AG20443 (cell line): Measurements from ENCODE around the gene NCAM2.

Experiments
- DNase-seq: peaks from one replicate; pipeline ENCODE4 v3.0.0; 2012; ENCODE audit warnings: low spot score, mixed read lengths

NCAM2 gene

DNA sequence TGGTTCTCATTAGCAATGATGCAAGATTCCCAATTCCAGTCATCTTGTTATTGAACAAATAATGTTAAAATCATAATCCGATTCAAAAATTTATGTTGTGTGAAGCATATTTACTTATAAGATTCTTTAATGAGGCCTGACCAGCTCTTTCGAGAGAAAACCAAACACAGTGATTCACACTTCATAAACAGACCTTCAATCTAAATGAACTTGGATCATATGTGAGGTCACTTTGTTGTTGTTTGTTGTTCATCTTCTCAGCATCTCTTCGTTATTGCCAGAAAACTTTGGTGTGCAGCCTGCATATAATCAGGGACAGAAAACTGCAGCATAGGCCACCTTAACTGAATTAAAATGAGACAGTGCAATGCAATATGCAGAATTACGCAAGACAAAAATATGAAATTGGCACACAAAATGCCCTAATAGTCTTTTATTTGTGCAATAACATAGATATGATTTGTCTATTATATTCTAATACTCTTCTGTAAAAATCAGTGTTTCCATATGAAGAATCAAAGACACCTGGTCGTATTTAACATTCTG lies 30.1 kb downstream of the NCAM2 start:
- DNase-seq = no peak

DNA sequence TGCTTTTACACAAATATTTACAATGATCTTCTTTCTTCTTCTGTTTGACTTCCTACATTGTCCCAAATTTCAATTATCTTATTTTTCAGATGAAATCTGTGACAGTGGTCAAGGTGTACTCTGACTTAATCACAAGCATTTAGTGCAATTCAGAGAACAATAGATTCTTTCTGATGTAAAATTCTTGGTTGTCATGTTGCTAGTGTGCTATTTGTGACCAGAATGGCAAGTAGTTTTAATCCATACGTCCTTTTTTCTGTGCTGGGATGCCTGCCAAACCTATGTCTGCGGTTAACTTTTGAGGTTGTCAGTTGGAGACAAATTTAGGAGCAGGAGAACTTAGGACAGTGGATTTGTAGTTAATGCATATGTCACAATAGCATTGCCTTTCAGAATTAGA lies 31.0 kb downstream of the NCAM2 start:
- no peak for DNase-seq

DNA sequence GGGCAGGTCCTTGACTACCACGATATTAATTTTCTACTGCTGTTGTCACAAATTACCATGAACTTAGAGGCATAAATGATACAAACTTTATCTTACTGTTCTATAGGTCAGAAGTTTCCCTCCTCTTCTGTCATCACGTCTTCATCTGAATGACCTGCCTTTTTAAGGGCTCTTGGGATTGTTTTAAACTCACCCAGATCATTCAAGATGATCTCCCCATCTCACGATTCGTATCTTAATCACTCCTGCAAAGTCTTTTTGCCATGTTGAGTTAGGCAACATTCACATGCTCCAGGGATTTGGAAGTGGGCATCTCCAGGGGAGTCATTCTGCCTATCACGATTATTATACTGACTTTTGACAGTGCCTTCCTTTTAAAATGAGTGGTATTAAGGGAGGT lies 32.1 kb downstream of the NCAM2 start:
- no peak for DNase-seq

DNA sequence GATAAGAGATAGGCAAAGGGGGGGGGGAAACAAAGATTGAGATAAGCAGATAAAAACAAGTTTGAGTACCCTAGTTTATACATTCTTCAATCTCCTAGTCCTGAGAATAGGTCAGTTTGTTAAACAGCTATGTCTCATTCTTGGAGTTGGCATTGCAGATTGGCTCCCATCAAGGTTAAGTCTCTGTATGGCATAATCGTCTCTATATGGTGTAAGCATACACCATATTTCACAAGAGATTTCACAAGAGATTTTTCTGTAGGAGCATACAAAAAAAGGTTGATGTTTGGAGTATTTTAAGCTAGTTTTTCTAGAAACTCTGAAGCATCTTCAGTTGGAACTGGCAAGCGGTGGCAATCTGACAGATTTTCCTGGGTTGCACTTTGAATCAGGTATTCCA lies 35.8 kb downstream of the NCAM2 start:
- DNase-seq = no peak

DNA sequence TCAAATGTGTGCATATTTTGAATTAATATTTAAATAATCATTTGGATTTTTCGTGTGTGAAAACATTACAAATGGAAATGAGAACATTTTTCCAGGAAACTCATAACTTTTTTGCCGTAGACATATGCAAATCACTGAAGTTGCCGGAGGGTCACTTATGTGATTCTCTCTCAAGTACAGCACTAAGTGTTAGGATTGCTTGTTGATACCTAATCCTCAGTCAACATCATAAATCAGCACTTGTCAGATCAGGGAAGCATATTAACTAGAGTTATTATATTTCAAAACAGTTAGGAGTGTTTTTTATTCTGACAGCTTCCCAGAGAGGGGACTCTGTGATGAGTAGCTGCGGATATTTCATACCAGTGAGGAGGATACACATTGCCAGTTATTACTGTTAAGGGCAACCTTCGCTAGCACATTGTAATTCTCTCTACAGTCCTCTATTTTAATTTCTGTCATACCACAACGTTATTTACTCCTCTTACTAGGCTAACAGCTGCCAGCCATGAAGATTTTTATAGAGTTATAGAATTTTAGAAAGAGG lies 41.5 kb downstream of the NCAM2 start:
- DNase-seq = no peak

DNA sequence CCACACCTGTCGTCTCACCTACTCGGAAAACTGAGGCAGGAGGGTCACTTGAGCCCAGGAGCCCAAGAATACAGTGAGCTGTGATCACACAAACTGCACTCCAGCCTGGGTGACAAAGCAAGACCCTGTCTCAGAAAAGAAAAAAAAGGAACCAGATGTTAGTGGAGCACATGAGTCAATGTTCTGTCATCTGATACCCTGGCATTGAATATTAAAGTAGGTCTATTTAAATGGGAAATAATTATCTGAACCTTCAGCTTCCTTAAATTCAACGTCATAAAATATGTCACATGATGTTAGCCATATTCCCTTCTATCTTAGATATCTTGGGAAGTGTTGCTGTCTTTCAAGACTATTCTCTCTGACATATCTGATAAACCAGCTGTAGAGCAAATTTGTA lies 47.3 kb downstream of the NCAM2 start:
- DNase-seq = no peak

DNA sequence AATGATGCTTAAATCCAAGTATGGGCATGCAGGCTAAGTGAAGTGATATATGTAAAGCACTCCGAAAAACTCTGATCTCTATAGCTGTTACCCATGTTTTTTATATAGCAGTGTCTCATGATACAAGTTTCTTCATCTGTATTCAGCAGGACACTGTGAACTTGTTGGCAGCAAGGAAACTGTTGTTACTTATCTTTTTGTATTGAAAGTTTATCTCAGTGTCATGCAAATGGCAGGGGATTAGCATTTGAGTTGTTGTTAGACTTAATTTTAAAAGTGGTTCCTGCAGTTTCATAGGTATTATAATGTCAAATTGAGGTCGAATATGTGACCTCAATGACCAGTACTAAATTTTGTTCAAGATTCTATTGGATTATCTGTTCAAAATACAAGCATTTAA lies 47.9 kb downstream of the NCAM2 start:
- no peak for DNase-seq

DNA sequence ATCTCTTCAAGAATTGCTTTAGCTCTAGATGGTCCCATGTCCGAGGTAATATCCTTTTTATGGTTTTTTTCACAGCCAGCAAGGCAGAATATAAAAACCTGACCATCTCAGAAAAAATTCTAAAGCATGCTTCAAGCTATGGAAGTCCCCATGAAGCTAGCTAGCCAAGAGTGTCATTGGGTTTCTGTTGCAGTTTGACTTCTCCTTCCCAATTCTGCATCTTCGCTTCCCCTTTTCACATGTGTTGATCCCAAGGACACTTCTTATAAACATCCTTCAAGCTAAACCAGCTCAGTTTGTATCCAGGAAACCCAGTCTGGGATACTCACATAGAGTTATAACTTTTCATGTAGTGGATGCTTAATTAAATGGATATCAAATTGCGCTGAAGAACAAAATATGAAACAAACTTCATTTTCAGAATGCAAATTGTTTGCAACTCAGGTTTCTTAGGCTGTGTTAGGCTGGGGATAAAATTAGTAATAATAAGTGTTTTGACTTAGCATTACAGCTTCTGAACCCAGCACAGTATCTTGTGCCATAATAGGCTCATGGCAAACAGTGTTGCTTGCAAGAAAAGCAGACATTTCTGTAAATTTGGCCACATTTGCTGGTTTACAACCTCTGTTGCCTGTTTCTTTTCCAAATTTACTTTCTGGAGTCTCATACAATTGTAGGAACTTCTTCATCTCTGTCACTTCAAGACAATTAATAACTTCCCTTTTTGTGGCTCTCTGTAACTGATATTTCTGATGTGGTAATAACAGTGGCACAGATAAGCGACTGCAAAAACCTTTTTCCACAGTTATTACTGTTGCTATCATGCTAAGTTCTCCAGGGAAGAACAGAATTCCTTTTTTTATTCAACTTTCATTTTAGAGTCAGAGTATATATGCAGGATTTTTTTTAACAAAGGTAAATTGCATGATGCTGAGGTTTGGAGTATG lies 53.2 kb downstream of the NCAM2 start:
- no peak for DNase-seq

DNA sequence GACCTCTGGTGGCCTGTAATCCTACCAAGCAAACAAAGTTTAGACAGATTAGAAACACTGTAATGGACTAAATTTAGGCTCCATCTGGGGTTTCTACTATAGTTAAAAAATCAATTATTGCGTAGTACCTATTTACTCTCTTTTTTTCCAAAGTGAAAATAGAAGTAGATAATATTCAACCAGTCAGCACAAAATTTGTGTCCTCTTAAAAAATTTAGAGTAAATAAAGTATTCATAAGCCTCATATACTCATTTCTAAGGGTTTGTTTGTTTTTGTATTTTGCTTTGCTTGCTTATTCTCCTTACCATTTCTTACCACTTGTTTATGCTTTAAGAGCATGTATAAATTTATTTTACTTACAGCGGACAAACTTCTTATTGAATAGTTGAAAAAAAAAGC lies 54.5 kb downstream of the NCAM2 start:
- no peak for DNase-seq

DNA sequence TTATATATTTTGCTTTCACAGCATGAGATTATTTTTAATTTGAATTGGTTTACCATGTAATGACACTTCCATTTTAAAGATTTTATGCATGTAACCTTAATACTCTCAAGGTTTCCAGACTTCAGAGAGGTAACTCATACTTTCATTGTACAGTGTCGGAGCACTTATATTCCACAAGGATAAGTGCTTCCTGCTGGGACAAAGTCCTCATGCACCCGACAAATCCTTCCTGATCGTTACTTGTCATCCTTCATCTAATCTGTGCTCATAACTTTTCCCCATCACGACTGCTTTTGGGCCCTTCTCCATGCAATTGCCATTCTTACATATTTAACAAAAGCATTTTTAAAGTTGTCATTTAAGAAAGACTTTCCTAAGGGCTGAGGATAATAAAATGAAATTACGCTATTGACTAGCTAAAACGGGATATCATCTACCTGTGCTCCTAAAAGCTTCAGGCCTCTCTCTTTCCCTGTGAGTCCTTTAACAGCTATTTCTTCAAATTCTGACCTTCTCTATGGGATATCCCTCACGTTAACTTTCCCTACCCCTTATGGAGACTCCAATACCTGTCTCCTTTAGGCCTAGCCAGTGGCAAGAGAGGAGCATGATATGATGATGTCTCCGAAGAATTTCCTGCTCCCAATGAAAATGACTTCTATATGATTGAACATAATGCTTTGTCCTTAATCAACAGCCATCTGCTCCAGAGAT lies 59.3 kb downstream of the NCAM2 start:
- DNase-seq = no peak

DNA sequence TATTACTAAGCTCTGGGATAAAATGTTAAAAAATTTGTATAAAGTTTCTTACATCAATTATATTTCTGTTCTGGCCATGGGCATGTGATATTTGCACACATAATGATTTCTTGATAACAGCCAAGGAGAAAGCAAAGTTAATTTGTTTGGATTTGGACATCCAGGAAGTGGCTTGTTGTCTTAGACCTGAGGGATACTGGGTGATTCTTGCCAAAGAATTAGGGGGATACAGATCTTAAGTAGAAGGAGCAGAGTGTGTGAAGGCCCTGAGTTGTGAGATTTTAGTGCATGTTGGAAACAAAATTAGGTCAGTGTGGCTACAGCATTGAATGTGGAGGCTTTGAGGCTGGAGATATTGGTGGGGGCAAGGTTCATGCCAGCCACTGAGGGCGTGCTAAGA lies 65.6 kb downstream of the NCAM2 start:
- no peak for DNase-seq

DNA sequence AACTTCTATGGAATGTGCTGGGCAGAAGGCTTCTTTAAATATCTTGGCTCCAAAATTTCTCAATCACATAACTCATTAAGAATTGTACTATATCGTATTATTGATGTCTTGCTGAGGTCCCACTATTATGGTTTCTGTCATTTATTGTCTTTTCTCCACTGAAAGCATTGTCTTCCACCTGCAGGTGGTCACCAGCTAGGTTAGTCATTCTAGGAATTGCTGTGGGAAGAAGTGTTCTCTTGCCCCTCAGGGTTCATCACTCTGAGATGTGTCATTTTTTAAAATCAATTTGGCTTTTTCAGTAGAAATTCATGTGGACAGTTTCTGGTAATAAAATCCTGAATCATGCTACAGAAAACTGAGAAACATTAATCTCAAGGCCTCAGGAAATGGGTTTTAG lies 66.1 kb downstream of the NCAM2 start:
- no peak for DNase-seq

DNA sequence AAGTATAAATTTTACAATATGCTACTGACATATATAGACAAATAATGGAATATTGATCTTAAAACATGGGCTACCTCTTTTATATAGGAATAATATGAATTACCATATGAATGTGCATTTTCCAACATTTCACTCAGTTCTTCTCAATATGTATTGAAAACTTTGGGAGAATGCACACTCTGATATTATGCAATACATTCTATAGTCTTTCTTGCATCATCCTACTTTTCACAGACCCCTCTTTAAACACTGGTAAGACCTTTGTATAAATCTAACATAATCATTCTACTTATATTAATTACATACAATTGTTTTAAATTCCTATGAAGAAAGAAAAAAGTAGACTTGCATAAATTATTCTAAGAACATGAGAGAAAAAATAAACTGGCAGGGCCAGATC lies 69.2 kb downstream of the NCAM2 start:
- no peak for DNase-seq

DNA sequence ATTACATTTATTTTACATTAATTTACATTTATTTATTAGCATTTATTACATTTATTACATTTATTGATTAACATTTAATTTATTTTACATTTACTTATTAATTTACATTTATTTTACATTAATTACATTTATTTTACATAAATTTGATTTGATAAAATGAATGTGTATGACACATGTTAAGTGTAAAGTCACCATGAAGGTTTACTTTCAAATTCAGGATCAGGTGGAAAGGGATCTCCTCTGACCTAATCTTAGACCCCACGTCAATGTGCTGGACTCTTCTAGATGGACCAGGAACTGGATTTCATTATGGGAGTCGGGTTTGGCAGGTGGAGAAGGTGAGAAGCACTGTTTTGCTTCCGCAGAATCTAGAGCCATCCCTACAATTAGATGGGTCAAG lies 76.1 kb downstream of the NCAM2 start:
- no peak for DNase-seq

DNA sequence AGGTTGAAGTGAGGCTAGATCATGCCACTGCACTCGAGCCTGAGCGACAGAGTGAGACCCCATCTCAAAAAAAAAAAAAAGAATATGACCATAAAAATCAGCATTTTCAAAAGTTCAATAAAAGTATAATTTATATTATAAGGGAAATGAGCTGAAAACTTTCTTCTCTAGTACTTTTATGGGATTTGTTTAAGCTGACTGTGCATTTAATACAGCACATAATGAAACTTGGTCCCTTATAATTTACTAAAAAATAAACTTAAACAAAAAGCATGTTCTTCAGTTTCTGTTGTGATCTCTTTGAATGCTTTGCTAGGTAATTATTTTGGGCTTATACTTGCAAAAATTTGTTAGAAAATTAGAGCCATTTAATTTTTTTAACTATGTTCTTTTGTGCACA lies 77.8 kb downstream of the NCAM2 start:
- DNase-seq = no peak

DNA sequence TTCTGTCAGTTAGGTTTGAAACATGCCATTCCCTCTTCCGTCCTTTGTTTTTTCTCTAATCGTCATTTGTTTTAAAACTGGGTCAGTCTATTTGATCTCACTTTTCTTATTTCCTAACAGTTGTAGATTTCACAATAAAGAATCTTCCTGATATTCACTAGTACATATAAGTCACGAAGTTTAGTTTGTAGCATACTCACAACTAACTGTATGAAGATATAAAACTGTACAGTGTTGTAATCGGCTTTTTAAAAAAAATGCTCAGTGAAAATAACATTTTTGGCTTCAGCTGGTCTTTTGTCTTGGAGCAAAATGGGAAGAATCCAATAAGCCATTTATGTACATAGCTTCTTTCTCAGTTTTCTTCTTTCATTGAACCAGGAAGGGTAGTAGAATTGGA lies 78.3 kb downstream of the NCAM2 start:
- no peak for DNase-seq

DNA sequence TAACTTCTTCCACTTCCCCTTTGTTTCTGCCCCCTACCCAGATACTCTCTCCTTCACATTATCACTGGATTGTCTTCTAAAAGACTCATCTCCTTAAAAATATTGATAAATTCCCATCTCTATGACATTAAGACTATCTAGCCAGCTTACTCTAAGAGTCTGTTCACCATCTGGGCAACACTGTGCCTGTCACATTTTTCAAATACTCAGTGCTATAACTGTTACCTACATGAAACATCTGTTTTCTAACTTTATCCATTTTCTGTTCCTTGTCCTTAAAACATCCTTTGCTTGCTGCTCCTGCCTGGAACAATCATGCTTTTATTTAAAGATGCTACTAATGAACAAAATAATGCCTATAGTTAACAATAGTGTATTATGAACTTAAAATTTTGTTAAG lies 81.4 kb downstream of the NCAM2 start:
- DNase-seq = no peak

DNA sequence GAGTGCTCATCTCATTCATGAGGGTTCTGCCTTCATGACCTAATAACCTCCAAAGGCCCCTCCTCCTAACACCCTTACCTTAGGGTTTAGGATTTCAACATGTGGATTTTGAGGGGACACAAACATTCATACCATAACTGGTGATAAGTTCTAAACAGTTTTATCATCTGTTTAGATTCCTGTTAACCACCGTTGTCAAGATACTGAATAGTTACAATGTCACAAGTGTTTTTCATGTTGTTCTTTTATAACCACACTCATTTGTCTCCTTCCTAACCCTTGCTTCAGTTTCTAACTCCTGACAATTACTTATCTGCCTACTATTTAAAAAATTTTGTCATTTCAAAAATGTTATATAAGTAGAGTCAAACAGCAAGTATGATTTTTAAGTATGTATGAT lies 86.0 kb downstream of the NCAM2 start:
- DNase-seq = no peak

DNA sequence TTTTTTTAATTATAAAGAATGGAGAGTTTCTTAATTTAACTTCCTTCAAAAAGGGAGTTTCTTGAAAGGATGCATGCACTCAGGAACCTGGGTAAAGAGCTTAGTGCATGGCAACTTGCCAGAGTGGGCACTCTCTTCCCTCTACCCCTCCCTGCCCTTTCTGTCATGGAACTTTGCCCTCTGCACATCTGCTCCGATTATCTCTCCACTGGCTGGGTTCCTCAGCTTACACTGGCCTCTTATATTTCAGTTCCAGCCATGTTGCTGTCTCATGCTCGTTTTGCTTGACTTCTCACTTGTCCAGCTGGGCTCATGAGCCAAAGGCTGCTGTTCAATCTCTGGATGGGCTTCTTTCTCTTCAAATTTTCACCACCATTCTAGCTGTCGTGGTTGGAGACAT lies 87.0 kb downstream of the NCAM2 start:
- no peak for DNase-seq

DNA sequence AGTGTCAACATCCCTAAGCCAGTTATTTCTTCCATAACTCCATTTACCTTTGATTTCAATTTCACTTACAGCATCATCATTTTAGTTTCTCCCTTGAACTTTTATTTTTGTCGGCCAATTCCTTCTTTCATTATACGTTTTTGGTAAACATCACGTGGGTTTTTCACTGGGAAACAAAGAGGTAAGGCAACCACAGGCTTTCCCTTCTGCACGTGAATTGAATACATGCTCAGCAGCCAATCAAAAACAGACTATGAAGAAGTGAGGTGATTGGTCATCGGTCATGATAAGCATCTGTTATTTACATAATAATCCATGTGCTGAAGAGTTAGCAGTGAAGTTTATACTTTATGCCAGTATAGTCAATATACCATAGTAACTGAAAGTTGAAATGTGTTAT lies 98.7 kb downstream of the NCAM2 start:
- DNase-seq = no peak

DNA sequence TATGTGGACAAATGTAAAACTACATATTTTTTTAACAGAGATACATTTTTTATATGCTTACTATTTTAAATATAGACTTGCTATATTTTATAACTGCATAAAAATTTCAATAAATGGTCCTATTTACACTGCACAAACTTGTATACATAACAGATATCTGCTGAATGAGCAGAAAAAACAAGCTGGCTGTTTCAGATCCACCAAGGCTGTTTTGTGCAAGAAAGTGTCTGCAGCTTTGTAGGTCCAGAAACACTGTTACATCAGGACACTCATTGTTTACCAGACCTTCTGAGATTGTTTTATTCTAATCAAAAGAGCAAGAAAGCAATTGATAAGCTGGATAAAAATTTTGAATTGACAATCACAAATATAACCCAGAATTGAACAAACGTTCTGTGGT lies 99.3 kb downstream of the NCAM2 start:
- DNase-seq = no peak

DNA sequence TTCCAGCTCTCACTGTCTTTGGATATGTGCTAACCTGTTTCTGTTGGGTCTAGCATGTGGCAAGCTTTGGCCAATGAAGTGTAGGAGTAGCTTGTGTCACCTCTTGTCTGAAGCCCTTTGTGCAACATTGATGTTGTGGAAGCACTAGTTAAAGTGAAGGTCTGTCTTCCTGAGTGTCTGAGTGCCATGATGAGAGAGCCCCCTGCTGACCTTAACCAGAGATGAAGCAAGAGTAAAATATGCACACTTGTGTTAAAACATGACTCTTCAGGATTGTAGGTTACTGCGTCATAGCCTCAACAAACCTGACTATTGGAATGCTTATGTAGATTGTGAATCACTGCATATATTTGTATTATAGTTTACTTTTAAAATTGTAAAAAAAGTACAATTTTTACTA lies 103.7 kb downstream of the NCAM2 start:
- DNase-seq = no peak

DNA sequence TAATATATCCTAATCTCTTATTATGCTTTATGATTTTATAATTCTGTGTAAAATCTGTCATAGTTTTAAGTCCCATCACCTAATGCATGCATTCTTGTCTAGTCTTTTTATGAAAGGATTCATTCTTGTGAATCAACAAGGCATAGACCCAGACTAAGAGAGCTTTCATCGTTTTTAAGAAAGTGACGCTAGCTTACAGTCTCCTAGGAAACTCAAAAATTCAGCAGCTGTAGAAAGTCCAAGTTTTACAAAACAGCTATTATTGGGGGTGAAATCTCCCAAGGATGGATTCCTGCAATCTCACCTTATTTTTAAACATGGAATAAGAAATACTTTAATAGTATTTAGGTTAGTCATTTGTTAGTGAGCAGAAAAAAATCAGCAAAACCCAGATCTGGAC lies 104.7 kb downstream of the NCAM2 start:
- no peak for DNase-seq
